HL-60 (cell line): ENCODE measurements around the gene SWAP70.

Source experiments
- GABPA ChIP-seq: IDR thresholded peaks from 2 replicates; pipeline ENCODE4 v1.6.1; 2012; ENCODE audit warnings: low read depth
- POLR2AphosphoS5 ChIP-seq: IDR thresholded peaks from 2 replicates; pipeline ENCODE4 v1.6.1; 2012; ENCODE audit warnings: low read depth
- SPI1 ChIP-seq: IDR thresholded peaks from 2 replicates; pipeline ENCODE4 v1.6.1; 2012; ENCODE audit warnings: low read depth, mild to moderate bottlenecking, borderline replicate concordance
- TF ChIP-seq, protein P1 (sequence below): IDR thresholded peaks from one replicate; pipeline ENCODE4 v1.5.1; 2011; ENCODE audit warnings: low read length, control low read depth, inconsistent platforms; ENCODE audit not compliant: insufficient read depth

GRCh38 chr11:9747229-9747628 lies 83.4 kb downstream of the SWAP70 start:
- TF ChIP-seq, protein P1, sequence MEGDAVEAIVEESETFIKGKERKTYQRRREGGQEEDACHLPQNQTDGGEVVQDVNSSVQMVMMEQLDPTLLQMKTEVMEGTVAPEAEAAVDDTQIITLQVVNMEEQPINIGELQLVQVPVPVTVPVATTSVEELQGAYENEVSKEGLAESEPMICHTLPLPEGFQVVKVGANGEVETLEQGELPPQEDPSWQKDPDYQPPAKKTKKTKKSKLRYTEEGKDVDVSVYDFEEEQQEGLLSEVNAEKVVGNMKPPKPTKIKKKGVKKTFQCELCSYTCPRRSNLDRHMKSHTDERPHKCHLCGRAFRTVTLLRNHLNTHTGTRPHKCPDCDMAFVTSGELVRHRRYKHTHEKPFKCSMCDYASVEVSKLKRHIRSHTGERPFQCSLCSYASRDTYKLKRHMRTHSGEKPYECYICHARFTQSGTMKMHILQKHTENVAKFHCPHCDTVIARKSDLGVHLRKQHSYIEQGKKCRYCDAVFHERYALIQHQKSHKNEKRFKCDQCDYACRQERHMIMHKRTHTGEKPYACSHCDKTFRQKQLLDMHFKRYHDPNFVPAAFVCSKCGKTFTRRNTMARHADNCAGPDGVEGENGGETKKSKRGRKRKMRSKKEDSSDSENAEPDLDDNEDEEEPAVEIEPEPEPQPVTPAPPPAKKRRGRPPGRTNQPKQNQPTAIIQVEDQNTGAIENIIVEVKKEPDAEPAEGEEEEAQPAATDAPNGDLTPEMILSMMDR: no peak
- TF ChIP-seq POLR2AphosphoS5 (no peak), SPI1 (no peak), GABPA (no peak)
